MM.1S (cell line): ENCODE measurements around the gene DOCK4.

Experiments used
- DNase-seq: peaks from one replicate; pipeline ENCODE4 v3.0.0-alpha.2; 2015
- H2AFZ ChIP-seq: fragments of 300-600 bp; sonication (generic); 2 replicates; pipeline ENCODE4 v1.6.0; 2016; ENCODE audit warnings: antibody characterized with exemption, low read length
- H3F3A ChIP-seq: fragments of 300-600 bp; sonication (generic); 2 replicates; pipeline ENCODE4 v1.6.1; 2016; ENCODE audit warnings: mild to moderate bottlenecking, antibody characterized with exemption, low read length, moderate library complexity, mixed read lengths; ENCODE audit not compliant: insufficient read depth
- H3K27ac ChIP-seq: fragments of 300-600 bp; sonication (generic); 2 replicates; pipeline ENCODE4 v1.5.1; 2016; ENCODE audit warnings: mild to moderate bottlenecking, low read length
- H3K27me3 ChIP-seq: fragments of 300-600 bp; sonication (generic); replicated peaks from 2 replicates; pipeline ENCODE4 v1.6.0; 2016; ENCODE audit warnings: low read length; ENCODE audit not compliant: insufficient read depth
- H3K36me3 ChIP-seq: fragments of 300-600 bp; sonication (generic); replicated peaks from 2 replicates; pipeline ENCODE4 v1.6.1; 2016; ENCODE audit warnings: mild to moderate bottlenecking, low read length, mixed read lengths; ENCODE audit not compliant: insufficient read depth
- H3K4me1 ChIP-seq: fragments of 300-600 bp; sonication (generic); 2 replicates; pipeline ENCODE4 v1.6.1; 2016; ENCODE audit warnings: low read length, mixed read lengths
- H3K4me2 ChIP-seq: fragments of 300-600 bp; sonication (generic); 2 replicates; pipeline ENCODE4 v1.6.0; 2016; ENCODE audit warnings: low read depth, low read length
- H3K4me3 ChIP-seq: fragments of 300-600 bp; sonication (generic); 2 replicates; pipeline ENCODE4 v1.5.1; 2016; ENCODE audit warnings: low read length, mixed read lengths
- H3K79me2 ChIP-seq: fragments of 300-600 bp; sonication (generic); 2 replicates; pipeline ENCODE4 v1.6.1; 2016; ENCODE audit warnings: mixed run types, low read length, mixed read lengths
- H3K9ac ChIP-seq: fragments of 300-600 bp; sonication (generic); 2 replicates; pipeline ENCODE4 v1.6.1; 2016; ENCODE audit warnings: low read length, mixed read lengths
- H3K9me2 ChIP-seq: fragments of 300-600 bp; sonication (generic); replicated peaks from 2 replicates; pipeline ENCODE4 v1.6.1; 2016; ENCODE audit warnings: mild to moderate bottlenecking, low read length, mixed read lengths; ENCODE audit not compliant: insufficient read depth
- H3K9me3 ChIP-seq: fragments of 300-600 bp; sonication (generic); replicated peaks from 2 replicates; pipeline ENCODE4 v1.6.1; 2016; ENCODE audit warnings: mild to moderate bottlenecking, low read length, mixed read lengths; ENCODE audit not compliant: insufficient read depth
- H4K20me1 ChIP-seq: fragments of 300-600 bp; sonication (generic); 2 replicates; pipeline ENCODE4 v1.6.1; 2016; ENCODE audit warnings: mild to moderate bottlenecking, low read length, moderate library complexity, mixed read lengths; ENCODE audit not compliant: insufficient read depth
- CTCF ChIP-seq: fragments of 300-600 bp; sonication (generic); IDR thresholded peaks from 2 replicates; pipeline ENCODE4 v1.5.1; 2016; ENCODE audit warnings: antibody characterized with exemption, low read length, mixed read lengths
- EZH2 ChIP-seq: fragments of 300-600 bp; sonication (generic); optimal IDR thresholded peaks from 2 replicates; pipeline ENCODE3; 2017; ENCODE audit warnings: low read depth, mild to moderate bottlenecking, antibody characterized with exemption, low read length, mixed read lengths
- EZH2phosphoT487 ChIP-seq: fragments of 300-600 bp; sonication (generic); IDR thresholded peaks from 2 replicates; pipeline ENCODE4 v1.6.1; 2018; ENCODE audit warnings: antibody characterized with exemption, low read length

DOCK4 gene

GRCh38 chr7:111893190-111893589 is 313.0 kb downstream of the DOCK4 start:
- no peaks in the 10 kb centered on the region for H4K20me1 ChIP-seq
- no peak overlapping the region for H3K4me3 ChIP-seq
- H3K27ac ChIP-seq, result no peak overlapping the region
- no peak overlapping the region for H3K9ac ChIP-seq
- no peak for DNase-seq
- H3K9me2 ChIP-seq, result no peaks in the 10 kb centered on the region
- H2AFZ ChIP-seq, result no peak overlapping the region
- H3K9me3 ChIP-seq, result no peaks in the 10 kb centered on the region
- TF ChIP-seq EZH2phosphoT487 (no peak), CTCF (no peak), EZH2 (no peak)
- no peaks in the 10 kb centered on the region for H3F3A ChIP-seq
- H3K4me2 ChIP-seq, result no peak overlapping the region
- no peaks in the 10 kb centered on the region for H3K36me3 ChIP-seq
- H3K79me2 ChIP-seq, result no peaks in the 10 kb centered on the region
- H3K27me3 ChIP-seq, result no peaks in the 10 kb centered on the region
- no peaks in the 10 kb centered on the region for H3K4me1 ChIP-seq

GRCh38 chr7:111892588-111892987 is 313.6 kb downstream of the DOCK4 start:
- no peaks in the 10 kb centered on the region for H3K4me1 ChIP-seq
- no peaks in the 10 kb centered on the region for H3K9me2 ChIP-seq
- no peak overlapping the region for H2AFZ ChIP-seq
- TF ChIP-seq EZH2phosphoT487, result no peak
- no peak for TF ChIP-seq EZH2
- no peak for TF ChIP-seq CTCF
- H3K27me3 ChIP-seq, result no peaks in the 10 kb centered on the region
- H4K20me1 ChIP-seq, result no peaks in the 10 kb centered on the region
- no peak overlapping the region for H3K4me2 ChIP-seq
- no peaks in the 10 kb centered on the region for H3F3A ChIP-seq
- no peak for DNase-seq
- no peak overlapping the region for H3K9ac ChIP-seq
- H3K4me3 ChIP-seq, result no peak overlapping the region
- no peaks in the 10 kb centered on the region for H3K9me3 ChIP-seq
- H3K27ac ChIP-seq, result no peak overlapping the region
- H3K79me2 ChIP-seq, result no peaks in the 10 kb centered on the region
- H3K36me3 ChIP-seq, result no peaks in the 10 kb centered on the region

GRCh38 chr7:111887734-111888133 is 318.5 kb downstream of the DOCK4 start:
- no peaks in the 10 kb centered on the region for H3K9me3 ChIP-seq
- H3K9ac ChIP-seq, result no peak overlapping the region
- no peaks in the 10 kb centered on the region for H3K9me2 ChIP-seq
- H2AFZ ChIP-seq, result no peak overlapping the region
- H3K36me3 ChIP-seq, result no peaks in the 10 kb centered on the region
- H3K4me3 ChIP-seq, result no peak overlapping the region
- no peaks in the 10 kb centered on the region for H4K20me1 ChIP-seq
- H3K4me2 ChIP-seq, result no peak overlapping the region
- H3F3A ChIP-seq, result no peaks in the 10 kb centered on the region
- H3K27me3 ChIP-seq, result no peaks in the 10 kb centered on the region
- H3K79me2 ChIP-seq, result no peaks in the 10 kb centered on the region
- no peak for TF ChIP-seq CTCF
- TF ChIP-seq EZH2phosphoT487, result no peak
- no peak for TF ChIP-seq EZH2
- DNase-seq, result no peak
- no peak overlapping the region for H3K27ac ChIP-seq
- no peaks in the 10 kb centered on the region for H3K4me1 ChIP-seq

GRCh38 chr7:111886233-111886632 is 320.0 kb downstream of the DOCK4 start:
- no peaks in the 10 kb centered on the region for H3K36me3 ChIP-seq
- no peaks in the 10 kb centered on the region for H3K4me1 ChIP-seq
- no peak overlapping the region for H3K9ac ChIP-seq
- no peaks in the 10 kb centered on the region for H4K20me1 ChIP-seq
- no peak for DNase-seq
- no peak for TF ChIP-seq EZH2
- no peak for TF ChIP-seq EZH2phosphoT487
- TF ChIP-seq CTCF, result no peak
- H3K9me3 ChIP-seq, result no peaks in the 10 kb centered on the region
- no peaks in the 10 kb centered on the region for H3F3A ChIP-seq
- H3K4me2 ChIP-seq, result no peak overlapping the region
- no peak overlapping the region for H2AFZ ChIP-seq
- no peak overlapping the region for H3K4me3 ChIP-seq
- H3K79me2 ChIP-seq, result no peaks in the 10 kb centered on the region
- no peak overlapping the region for H3K27ac ChIP-seq
- H3K27me3 ChIP-seq, result no peaks in the 10 kb centered on the region
- no peaks in the 10 kb centered on the region for H3K9me2 ChIP-seq
